BLaER1 treated with 17β-estradiol and CSF1 and Interleukin-3, amounts not matched to agents 10 nM and 100 nM (cell line): ENCODE results near the gene GPC6.

Experiments
- H3K27ac ChIP-seq, 11 experiments: shearing (Covaris generic); formaldehyde crosslinking; 2 replicates each; pipeline ENCODE4 v1.8.1; 2022
- H3K27me3 ChIP-seq, 11 experiments: shearing (Covaris generic); formaldehyde crosslinking; 2 replicates each; pipeline ENCODE4 v1.8.1; 2022
- H3K36me3 ChIP-seq, 11 experiments: shearing (Covaris generic); formaldehyde crosslinking; 2 replicates each; pipeline ENCODE4 v1.8.1; 2022
- H3K4me1 ChIP-seq, 10 experiments: shearing (Covaris generic); formaldehyde crosslinking; 2 replicates each; pipeline ENCODE4 v1.8.1; 2022
- H3K4me2 ChIP-seq, 11 experiments: shearing (Covaris generic); formaldehyde crosslinking; 2 replicates each; pipeline ENCODE4 v1.8.1; 2022
- H3K4me3 ChIP-seq, 10 experiments: shearing (Covaris generic); formaldehyde crosslinking; 2 replicates each; pipeline ENCODE4 v1.8.1; 2022
- H3K9ac ChIP-seq, 11 experiments: shearing (Covaris generic); formaldehyde crosslinking; 2 replicates each; pipeline ENCODE4 v1.8.1; 2022
- H3K9me3 ChIP-seq, 11 experiments: shearing (Covaris generic); formaldehyde crosslinking; replicated peaks in 1 of 11; 2 replicates each; pipeline ENCODE4 v1.8.1; 2022
- H4K20me1 ChIP-seq, 11 experiments: shearing (Covaris generic); formaldehyde crosslinking; 2 replicates each; pipeline ENCODE4 v1.8.1; 2022
- Cebpa-rat ChIP-seq, 11 experiments: shearing (Covaris generic); IDR thresholded peaks; 2 replicates each; pipeline ENCODE4 v1.8.1; 2022

GPC6 gene

DNA sequence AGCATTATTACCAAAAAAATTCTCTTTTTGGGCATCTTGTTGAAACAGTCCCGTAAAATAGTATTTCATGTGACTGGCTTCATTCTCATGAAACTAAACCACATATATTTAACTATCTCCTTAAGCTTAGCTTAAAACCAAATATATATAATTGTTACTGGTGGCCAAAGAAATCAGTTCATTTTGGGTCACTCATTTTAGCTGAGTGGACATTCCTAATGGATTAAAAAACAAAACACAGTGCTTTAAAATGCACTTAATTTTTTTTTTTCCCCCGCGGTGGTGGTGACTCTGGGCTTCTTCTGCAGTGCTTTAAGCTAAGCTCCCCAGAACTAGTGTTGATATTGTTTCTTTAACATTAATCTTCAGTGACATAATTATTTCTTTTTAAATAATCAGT lies 540.1 kb downstream of the GPC6 start:
- no peak overlapping the region for H3K4me2 ChIP-seq
- H3K27ac ChIP-seq: no peak overlapping the region
- H3K9me3 ChIP-seq: no peaks in the 10 kb centered on the region
- no peak for TF ChIP-seq Cebpa-rat (IDR thresholded peaks at IDR 0.05)
- no peaks in the 10 kb centered on the region for H3K27me3 ChIP-seq
- no peaks in the 10 kb centered on the region for H3K4me1 ChIP-seq
- no peak overlapping the region for H3K4me3 ChIP-seq
- no peaks in the 10 kb centered on the region for H4K20me1 ChIP-seq
- H3K36me3 ChIP-seq: no peaks in the 10 kb centered on the region
- H3K9ac ChIP-seq: no peak overlapping the region

DNA sequence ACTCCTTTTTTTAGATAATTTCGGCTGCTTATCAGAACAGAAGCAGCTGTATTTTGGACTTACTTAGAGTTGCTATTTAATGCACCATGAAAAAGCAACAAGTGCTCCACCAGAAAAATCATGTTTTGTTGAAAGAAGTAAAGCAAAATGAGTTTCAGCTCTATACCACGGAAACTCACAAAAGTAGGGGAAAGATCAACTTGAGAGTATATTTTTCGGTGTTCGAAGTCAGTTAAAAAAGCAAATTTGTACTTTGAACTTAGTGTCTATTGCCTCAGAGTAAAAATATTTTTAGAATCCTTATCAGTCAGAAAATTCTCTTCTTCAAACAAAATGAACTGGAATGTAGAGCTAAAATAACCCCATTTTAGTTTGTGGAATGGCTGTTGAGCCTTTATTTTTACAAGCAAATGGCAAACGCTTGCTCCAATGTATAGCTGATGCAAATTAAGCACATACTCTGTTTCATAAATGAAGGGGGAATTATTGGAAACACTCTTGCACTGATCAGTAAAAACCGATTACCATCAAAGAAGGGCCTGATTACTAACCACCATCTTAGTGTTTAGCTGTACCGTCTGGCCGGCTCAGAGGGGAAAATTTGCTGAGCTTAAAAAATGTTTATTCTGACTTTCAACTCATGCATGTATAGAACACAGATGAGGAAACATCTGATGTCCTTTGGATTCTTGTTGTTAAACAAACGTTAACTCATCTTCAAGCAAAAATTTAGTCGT lies 540.7 kb downstream of the GPC6 start:
- H3K9ac ChIP-seq: no peak overlapping the region
- H3K4me2 ChIP-seq: no peak overlapping the region
- H3K27me3 ChIP-seq: no peaks in the 10 kb centered on the region
- H3K36me3 ChIP-seq: no peaks in the 10 kb centered on the region
- no peaks in the 10 kb centered on the region for H4K20me1 ChIP-seq
- no peaks in the 10 kb centered on the region for H3K4me1 ChIP-seq
- no peak overlapping the region for H3K4me3 ChIP-seq
- no peaks in the 10 kb centered on the region for H3K9me3 ChIP-seq
- H3K27ac ChIP-seq: no peak overlapping the region
- TF ChIP-seq Cebpa-rat (IDR thresholded peaks at IDR 0.05): no peak

DNA sequence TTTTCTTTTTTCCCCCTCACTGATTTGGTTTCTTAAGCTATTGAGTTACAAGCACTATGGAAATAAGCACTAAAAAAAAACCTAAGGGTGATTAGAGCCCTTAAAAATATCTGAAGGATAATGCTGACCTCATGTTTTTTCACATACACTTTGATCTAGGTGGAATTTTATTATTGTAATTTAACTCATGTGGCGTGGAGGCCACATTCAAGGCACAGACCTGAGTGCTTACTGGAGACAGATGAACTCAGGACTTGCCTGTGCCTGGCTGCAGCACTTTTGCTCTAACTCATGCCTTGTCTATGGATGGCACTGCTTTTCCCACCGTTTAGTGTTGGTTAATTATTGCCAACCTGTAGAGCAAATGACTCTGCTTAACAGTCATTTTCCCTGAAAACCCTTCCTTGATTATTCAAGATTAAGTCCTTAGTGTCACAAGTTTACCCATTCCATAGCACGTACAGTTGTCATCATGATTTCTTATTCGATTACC lies 541.4 kb downstream of the GPC6 start:
- Histone ChIP-seq H3K27ac (no peak overlapping the region), H3K9ac (no peak overlapping the region), H3K4me3 (no peak overlapping the region), H3K4me1 (no peaks in the 10 kb centered on the region), H3K9me3 (no peaks in the 10 kb centered on the region), H4K20me1 (no peaks in the 10 kb centered on the region), H3K4me2 (no peak overlapping the region), H3K27me3 (no peaks in the 10 kb centered on the region), H3K36me3 (no peaks in the 10 kb centered on the region)
- TF ChIP-seq Cebpa-rat (IDR thresholded peaks at IDR 0.05): no peak

DNA sequence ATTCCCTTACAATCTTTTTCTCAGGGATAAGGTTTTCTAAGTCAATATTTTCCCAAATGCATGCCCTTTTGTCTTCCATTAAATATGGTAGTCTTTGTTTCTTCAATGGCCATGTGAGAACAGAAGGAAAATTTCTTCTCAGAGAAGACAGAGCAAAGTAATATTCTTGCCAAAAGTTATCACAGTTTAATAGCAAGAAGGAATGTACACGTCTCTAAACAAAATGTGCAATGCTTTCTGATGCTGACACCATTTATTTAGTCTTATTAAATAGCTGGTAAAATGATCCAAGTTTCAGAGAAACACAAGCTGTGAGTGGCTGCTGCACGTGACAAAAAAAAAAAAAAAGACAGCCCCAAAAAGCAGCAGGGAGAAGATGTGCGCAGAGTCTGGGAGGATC lies 542.5 kb downstream of the GPC6 start:
- no peaks in the 10 kb centered on the region for H3K27me3 ChIP-seq
- no peaks in the 10 kb centered on the region for H3K4me1 ChIP-seq
- H4K20me1 ChIP-seq: no peaks in the 10 kb centered on the region
- no peak overlapping the region for H3K9ac ChIP-seq
- H3K27ac ChIP-seq: no peak overlapping the region
- no peaks in the 10 kb centered on the region for H3K9me3 ChIP-seq
- H3K36me3 ChIP-seq: no peaks in the 10 kb centered on the region
- H3K4me3 ChIP-seq: no peak overlapping the region
- H3K4me2 ChIP-seq: no peak overlapping the region
- no peak for TF ChIP-seq Cebpa-rat (IDR thresholded peaks at IDR 0.05)

DNA sequence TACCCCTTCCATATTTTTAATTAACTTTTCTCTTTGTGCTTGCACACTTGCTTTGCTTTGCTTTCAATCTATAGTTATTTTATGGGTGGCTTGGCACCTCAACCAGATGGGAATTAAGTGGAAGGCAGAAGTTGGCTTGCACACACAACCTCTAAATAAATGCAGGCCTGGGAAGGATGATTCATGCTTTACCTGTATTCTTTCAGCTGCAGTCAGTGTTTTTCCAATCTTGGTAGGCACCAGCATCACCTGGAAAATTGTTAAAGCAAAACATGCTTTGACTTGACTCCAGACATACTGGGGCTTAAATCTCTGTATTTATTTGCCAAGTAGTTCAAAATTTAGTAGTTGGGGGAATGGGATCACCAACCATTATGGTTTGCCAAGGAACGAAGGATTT lies 543.0 kb downstream of the GPC6 start:
- no peak overlapping the region for H3K4me2 ChIP-seq
- H3K27ac ChIP-seq: no peak overlapping the region
- H3K9ac ChIP-seq: no peak overlapping the region
- TF ChIP-seq Cebpa-rat (IDR thresholded peaks at IDR 0.05): no peak
- no peak overlapping the region for H3K4me3 ChIP-seq
- no peaks in the 10 kb centered on the region for H3K36me3 ChIP-seq
- no peaks in the 10 kb centered on the region for H3K27me3 ChIP-seq
- no peaks in the 10 kb centered on the region for H4K20me1 ChIP-seq
- no peaks in the 10 kb centered on the region for H3K9me3 ChIP-seq
- no peaks in the 10 kb centered on the region for H3K4me1 ChIP-seq

DNA sequence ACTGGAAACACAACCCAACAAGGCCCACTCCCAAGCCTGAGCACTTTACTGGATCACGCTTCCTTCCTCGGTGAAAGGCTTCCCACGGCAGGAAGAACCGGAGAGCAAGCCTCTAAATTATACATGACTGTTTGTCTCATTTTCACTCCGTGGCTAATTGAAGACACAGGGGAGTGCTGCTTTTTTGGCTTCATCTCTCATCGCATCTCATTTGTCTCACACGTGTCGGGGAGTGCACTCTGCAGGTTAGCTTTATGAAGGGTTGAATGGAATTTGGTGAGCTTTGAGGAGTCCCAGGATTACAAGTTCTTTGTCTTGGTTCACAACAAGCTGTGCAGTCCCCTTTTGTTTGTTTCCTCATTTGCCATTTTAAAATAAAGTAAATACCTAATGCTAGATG lies 544.6 kb downstream of the GPC6 start:
- Histone ChIP-seq H3K4me2 (no peak overlapping the region), H3K27ac (no peak overlapping the region), H3K36me3 (no peaks in the 10 kb centered on the region), H3K9ac (no peak overlapping the region), H3K9me3 (no peaks in the 10 kb centered on the region), H3K4me1 (no peaks in the 10 kb centered on the region), H3K4me3 (no peak overlapping the region), H3K27me3 (no peaks in the 10 kb centered on the region), H4K20me1 (no peaks in the 10 kb centered on the region)
- TF ChIP-seq Cebpa-rat (IDR thresholded peaks at IDR 0.05): no peak

DNA sequence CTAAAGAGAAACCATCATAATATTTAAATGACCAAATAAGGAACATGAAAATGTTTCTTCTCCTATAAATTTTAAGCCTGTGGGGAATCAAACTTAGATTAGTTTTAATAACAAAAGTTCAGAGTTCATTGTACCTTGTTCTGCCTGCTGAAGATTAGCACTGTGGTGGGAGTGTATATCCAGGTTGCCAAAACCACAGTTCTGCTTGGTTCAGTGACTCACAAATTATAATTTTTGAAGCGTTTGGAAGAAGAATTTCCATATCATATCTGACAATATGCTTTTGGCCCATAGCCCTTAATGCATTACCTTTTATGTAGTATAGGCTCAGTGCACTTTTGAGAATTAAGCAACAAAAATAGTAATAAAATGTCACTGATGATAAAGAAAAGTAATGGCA lies 545.2 kb downstream of the GPC6 start:
- H3K9me3 ChIP-seq: no peaks in the 10 kb centered on the region
- H4K20me1 ChIP-seq: no peaks in the 10 kb centered on the region
- no peak overlapping the region for H3K27ac ChIP-seq
- H3K36me3 ChIP-seq: no peaks in the 10 kb centered on the region
- H3K4me2 ChIP-seq: no peak overlapping the region
- H3K27me3 ChIP-seq: no peaks in the 10 kb centered on the region
- no peak overlapping the region for H3K9ac ChIP-seq
- no peak overlapping the region for H3K4me3 ChIP-seq
- TF ChIP-seq Cebpa-rat (IDR thresholded peaks at IDR 0.05): no peak
- no peaks in the 10 kb centered on the region for H3K4me1 ChIP-seq

DNA sequence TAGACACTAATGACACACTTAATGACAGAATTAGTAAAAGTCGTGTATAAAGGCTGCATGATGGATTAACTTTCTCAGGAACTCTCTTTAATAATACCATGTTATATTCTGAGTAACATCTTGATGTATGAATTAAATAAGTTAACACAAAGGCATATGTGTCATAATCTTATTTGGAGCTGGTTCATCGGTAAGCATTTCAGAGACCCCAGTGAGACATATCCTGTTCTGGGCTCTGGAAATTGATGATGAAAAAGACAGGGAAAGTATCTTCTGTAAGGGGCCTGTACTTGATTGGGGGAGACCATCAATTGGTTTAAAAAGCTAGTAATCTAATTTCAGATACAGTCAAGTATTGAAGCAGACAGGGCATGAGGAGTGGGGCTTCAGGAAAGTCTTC lies 547.9 kb downstream of the GPC6 start:
- no peak for TF ChIP-seq Cebpa-rat (IDR thresholded peaks at IDR 0.05)
- H3K9me3 ChIP-seq: no peaks in the 10 kb centered on the region
- H3K4me2 ChIP-seq: no peak overlapping the region
- no peak overlapping the region for H3K4me3 ChIP-seq
- no peaks in the 10 kb centered on the region for H3K27me3 ChIP-seq
- no peak overlapping the region for H3K27ac ChIP-seq
- H3K9ac ChIP-seq: no peak overlapping the region
- no peaks in the 10 kb centered on the region for H4K20me1 ChIP-seq
- H3K36me3 ChIP-seq: no peaks in the 10 kb centered on the region
- no peaks in the 10 kb centered on the region for H3K4me1 ChIP-seq

DNA sequence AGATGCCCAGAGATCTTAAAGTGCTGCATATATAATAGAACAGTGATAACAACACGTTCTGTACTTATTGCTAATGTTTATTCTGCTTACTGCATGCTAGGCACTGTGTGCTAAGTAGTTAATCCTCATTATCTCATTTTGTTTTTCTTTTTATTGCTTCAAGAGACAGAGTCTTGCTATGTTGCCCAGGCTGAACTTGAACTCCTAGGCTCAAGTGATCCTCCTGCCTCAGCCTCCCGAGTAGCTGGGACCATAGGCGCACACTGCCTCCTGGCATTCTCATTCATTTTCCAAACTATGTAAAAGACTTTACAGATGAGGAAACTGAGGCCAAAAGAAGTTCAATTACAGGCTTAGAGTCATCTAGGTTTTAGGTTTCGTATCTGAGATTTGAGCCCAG lies 548.4 kb downstream of the GPC6 start:
- Histone ChIP-seq H3K9me3 (no peaks in the 10 kb centered on the region), H3K4me1 (no peaks in the 10 kb centered on the region), H3K27ac (no peak overlapping the region), H3K4me3 (no peak overlapping the region), H3K9ac (no peak overlapping the region), H3K27me3 (no peaks in the 10 kb centered on the region), H3K36me3 (no peaks in the 10 kb centered on the region), H3K4me2 (no peak overlapping the region), H4K20me1 (no peaks in the 10 kb centered on the region)
- TF ChIP-seq Cebpa-rat (IDR thresholded peaks at IDR 0.05): no peak

DNA sequence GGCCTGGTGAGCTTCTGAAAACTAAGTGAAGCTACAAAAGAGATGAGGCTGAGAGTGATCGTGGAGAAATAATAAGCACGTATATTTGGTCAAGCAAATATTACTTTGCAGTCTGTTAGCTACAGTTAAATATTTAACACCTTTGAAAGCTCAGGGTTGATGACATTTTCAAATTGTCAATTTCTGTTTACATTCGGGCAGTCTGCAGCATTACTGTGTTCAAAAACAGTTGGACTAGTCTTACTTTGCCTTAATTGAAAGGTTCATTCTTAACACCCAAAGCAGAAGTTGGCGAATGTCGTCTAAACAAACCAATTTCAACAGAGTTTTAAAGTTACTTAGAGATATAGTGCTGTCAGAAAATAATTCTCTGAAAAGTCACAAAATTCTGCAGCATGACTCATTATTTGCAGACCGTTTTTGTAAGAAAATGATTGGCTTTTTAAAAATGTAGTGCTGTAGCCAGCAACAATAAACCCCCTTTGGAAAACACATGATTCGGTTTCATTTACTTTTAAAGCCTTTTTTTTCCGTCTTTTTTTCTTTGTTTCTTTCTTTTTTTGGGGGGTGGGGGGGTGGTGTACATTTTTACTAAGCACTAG lies 549.0 kb downstream of the GPC6 start:
- H3K9ac ChIP-seq: no peak overlapping the region
- H3K36me3 ChIP-seq: no peaks in the 10 kb centered on the region
- no peak overlapping the region for H3K4me3 ChIP-seq
- no peak overlapping the region for H3K4me2 ChIP-seq
- H3K4me1 ChIP-seq: no peaks in the 10 kb centered on the region
- no peaks in the 10 kb centered on the region for H3K9me3 ChIP-seq
- H3K27ac ChIP-seq: no peak overlapping the region
- no peaks in the 10 kb centered on the region for H4K20me1 ChIP-seq
- H3K27me3 ChIP-seq: no peaks in the 10 kb centered on the region
- no peak for TF ChIP-seq Cebpa-rat (IDR thresholded peaks at IDR 0.05)
